Rectal smooth muscle tissue (tissue), 1 donor: ENCODE measurements around the gene EML4.
"Not testable (repeated sequence)": the region's sequence is repeated elsewhere in the genome, so short reads cannot be mapped to it uniquely, and the experiment has no call there.

ENCODE experiments used
- H3K27ac ChIP-seq: one replicate; pipeline ENCODE4 v1.7.0; 2013; ENCODE audit warnings: low read depth, low read length, inconsistent platforms
- H3K27me3 ChIP-seq: one replicate; pipeline ENCODE4 v1.7.0; 2013; ENCODE audit warnings: low read length; ENCODE audit not compliant: control insufficient read depth, insufficient read depth
- H3K36me3 ChIP-seq: one replicate; pipeline ENCODE4 v1.7.0; 2013; ENCODE audit warnings: low read length; ENCODE audit not compliant: control insufficient read depth, insufficient read depth
- H3K4me1 ChIP-seq: one replicate; pipeline ENCODE4 v1.7.0; 2013; ENCODE audit warnings: low read length; ENCODE audit not compliant: control insufficient read depth, insufficient read depth
- H3K4me3 ChIP-seq: one replicate; pipeline ENCODE4 v1.7.0; 2013; ENCODE audit warnings: low read length
- H3K9ac ChIP-seq: one replicate; pipeline ENCODE4 v1.7.0; 2013; ENCODE audit warnings: low read length

Gene EML4

DNA sequence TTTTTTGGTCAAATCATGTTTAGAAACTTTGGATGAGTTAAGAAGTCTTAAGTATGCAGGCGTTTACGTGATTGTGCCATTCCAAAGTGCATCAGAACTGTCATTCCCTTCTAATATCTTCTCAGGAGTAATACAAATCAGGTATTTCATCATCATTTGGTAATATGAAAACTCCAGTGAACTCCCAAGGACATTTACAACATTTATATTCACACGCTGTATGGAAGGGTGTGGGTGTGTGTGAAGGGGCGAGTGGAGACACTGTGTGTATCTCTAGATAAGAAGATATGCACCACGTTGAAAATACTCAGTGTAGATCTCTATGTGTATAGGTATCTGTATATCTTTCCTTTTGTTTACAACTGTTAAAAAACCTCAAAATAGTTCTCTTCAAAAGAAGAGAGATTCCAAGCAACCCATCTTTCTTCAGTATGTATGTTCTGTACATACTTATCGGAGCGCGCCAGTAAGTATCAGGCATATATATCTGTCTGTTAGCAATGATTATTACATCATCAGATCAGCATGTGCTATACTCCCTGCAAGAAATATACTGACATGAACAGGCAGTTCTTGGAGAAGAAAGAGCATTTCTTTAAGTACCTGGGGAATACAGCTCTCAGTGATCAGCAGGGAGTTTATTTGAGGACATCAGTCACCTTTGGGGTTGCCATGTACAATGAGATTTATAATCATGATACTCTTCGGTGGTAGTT, 162.6 kb downstream of the EML4 start:
- Histone ChIP-seq H3K27me3 (no peaks in the 10 kb centered on the region), H3K36me3 (peaks cover 16% of the 10 kb centered on the region), H3K4me3 (no peak overlapping the region), H3K27ac (no peak overlapping the region), H3K4me1 (no peaks in the 10 kb centered on the region), H3K9ac (no peak overlapping the region)

DNA sequence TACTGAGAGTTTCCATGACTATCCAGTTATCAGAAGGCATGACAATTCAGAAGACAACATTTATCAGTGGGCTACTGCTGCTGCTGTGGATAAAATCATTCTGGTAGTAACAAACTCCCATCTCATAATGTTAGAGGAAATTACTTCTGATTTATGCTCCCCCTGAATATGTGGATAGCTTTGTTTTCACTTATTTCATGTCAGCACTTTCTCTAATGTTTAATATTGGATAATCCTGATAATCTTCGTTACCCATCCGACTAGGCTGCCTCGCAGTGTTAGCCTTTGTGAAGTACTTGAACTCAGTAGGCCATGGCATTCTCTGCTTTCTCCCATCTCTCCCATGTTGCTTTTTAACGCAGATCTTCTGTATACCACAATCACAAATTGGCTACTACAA, 163.4 kb downstream of the EML4 start:
- peaks cover 16% of the 10 kb centered on the region for H3K36me3 ChIP-seq
- no peak overlapping the region for H3K27ac ChIP-seq
- H3K9ac ChIP-seq = no peak overlapping the region
- H3K4me3 ChIP-seq = no peak overlapping the region
- no peaks in the 10 kb centered on the region for H3K4me1 ChIP-seq
- H3K27me3 ChIP-seq = no peaks in the 10 kb centered on the region

DNA sequence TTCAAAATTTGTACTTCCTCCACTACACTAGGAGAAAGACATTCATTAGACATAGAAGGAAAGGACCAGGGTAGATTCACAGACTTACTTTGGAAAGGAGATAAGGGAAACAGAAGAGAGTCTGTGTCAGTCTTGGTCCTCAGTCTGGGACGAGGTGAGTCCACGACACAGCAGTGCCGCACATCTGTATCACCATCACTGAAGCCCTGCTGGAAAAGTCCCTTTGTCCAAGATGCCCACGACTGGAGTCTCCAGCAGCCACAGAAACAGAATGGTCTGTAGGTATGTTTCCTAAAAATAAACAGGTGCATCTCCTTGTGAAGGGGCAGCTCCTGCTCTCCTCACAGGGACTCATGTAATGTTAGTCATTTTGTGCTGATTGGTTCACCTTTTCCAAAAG, 164.4 kb downstream of the EML4 start:
- Histone ChIP-seq H3K36me3 (peaks cover 16% of the 10 kb centered on the region), H3K27me3 (no peaks in the 10 kb centered on the region), H3K4me3 (no peak overlapping the region), H3K4me1 (no peaks in the 10 kb centered on the region), H3K9ac (no peak overlapping the region), H3K27ac (no peak overlapping the region)

DNA sequence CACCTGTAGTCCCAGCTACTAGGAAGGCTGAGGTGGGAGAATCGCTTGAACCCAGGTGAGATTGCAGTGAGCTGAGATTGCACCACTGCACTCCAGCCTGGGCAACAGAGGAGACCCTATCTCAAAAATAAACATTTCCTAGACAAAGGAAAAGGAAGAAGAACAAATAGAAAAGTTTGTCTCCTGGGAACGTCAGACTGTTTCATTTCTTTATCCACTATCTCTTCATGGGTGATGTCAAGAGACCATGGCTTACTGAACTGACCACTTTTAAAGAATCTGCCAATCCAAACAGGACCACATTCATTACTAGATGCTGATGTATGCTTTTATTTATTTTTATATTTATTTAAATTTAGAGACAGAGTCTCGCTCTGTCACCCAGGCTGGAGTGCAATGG, 165.1 kb downstream of the EML4 start:
- Histone ChIP-seq H3K36me3 (peaks cover 16% of the 10 kb centered on the region), H3K27ac (no peak overlapping the region), H3K9ac (no peak overlapping the region), H3K4me3 (no peak overlapping the region), H3K27me3 (no peaks in the 10 kb centered on the region), H3K4me1 (no peaks in the 10 kb centered on the region)

DNA sequence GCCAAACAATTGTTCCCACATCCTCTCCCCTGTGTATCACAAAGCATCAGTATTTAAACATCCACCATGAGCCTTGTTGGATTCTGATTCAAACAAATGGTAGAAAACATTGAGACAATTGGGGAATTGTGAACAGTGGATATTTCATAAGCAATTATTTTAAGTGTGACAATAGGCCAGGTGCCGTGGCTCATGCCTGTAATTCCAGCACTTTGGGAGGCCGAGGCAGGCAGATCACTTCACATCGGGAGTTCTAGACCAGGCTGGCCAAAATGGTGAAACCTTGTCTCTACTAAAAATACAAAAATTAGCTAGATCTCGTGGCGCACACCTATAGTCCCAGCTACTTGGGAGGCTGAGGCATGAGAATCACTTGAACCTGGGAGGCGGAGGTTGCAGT, 165.7 kb downstream of the EML4 start:
- not testable (repeated sequence) for H3K27ac ChIP-seq, H3K4me3 ChIP-seq, H3K9ac ChIP-seq, H3K4me1 ChIP-seq, H3K27me3 ChIP-seq
- peaks cover 11% of the 10 kb centered on the region for H3K36me3 ChIP-seq

DNA sequence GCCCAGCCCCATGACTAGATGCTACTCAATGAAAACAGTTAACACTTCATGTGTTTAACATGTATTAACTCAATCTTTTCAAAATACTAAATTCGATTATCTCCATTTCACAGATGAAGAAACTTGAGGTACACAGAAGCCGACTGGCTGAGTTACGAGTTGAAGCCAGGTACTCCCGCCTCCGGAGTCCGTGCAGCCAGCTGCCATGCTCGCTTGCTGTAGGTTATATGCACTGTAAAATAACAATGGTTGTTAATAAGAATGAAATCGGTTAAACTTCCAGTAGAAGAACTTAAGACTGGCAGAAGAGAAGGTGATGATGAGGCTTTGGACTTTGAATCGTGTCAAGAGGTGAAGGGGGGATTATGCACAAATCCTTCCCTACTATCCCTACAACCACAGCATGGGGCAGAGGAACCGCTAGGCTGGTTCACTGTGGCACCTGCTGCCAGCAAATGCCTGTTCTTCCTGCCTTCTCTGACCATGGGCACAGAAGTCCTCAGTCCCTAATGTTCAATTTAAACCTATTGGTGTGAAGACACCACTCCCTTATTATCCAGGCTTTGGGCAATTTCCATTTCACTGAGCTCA, 166.5 kb downstream of the EML4 start:
- H3K9ac ChIP-seq = no peak overlapping the region
- peaks cover 8% of the 10 kb centered on the region for H3K36me3 ChIP-seq
- H3K4me1 ChIP-seq = no peaks in the 10 kb centered on the region
- no peak overlapping the region for H3K27ac ChIP-seq
- H3K27me3 ChIP-seq = no peaks in the 10 kb centered on the region
- H3K4me3 ChIP-seq = no peak overlapping the region

DNA sequence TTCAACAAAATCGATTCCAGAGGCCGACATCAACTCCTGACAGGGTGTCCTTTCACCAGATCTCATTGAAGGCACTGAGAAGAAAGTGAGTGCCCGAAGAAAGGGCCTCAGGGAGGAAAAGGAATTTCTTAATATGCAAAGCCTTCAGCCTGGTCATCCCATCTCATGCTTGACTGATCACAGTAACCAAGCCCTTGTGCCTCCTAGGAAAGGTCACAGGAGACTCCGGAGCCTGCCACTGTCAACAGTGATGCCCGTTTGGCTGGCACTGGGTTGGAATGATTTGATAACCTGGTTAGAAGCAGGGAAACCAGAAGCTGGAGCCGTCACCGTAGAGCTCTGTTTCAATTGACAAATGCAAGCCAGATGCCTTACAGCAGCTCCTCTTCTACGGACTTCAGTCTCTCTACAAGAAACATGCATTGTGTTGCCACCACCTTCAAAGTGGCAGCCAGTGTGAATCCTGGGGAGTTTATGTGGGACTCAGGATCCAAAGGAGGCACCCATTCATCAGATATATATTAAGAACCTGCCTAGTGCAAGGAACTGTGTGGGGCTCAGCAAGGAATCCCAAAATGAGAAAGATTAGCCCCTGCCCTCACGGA, 167.3 kb downstream of the EML4 start:
- no peak overlapping the region for H3K27ac ChIP-seq
- H3K4me1 ChIP-seq = no peaks in the 10 kb centered on the region
- H3K36me3 ChIP-seq = peaks cover 8% of the 10 kb centered on the region
- no peaks in the 10 kb centered on the region for H3K27me3 ChIP-seq
- H3K9ac ChIP-seq = no peak overlapping the region
- H3K4me3 ChIP-seq = no peak overlapping the region

DNA sequence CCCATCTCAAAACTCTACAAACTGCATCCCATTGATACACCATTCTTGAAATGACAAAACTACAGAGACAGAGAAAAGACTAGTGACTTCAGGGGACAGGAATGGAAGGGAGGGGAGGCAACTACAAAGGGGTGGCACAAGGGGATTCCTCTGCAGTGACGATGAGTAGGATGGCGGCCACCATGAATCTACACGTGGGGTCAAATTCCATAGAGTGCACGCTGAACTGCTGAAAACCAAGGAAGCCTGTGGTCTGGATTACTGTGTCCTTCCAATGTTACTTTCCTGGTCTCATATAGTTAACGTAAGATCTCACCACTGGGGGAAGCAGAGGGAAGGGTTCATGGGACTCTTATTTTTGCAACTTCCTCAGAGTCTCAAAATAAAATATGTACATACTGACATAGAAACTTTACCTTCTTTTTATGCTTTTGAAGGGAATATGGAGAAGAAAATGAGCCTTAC, 168.2 kb downstream of the EML4 start:
- Histone ChIP-seq H3K9ac (no peak overlapping the region), H3K4me3 (no peak overlapping the region), H3K4me1 (no peaks in the 10 kb centered on the region), H3K27ac (no peak overlapping the region), H3K27me3 (no peaks in the 10 kb centered on the region), H3K36me3 (peaks cover 8% of the 10 kb centered on the region)

DNA sequence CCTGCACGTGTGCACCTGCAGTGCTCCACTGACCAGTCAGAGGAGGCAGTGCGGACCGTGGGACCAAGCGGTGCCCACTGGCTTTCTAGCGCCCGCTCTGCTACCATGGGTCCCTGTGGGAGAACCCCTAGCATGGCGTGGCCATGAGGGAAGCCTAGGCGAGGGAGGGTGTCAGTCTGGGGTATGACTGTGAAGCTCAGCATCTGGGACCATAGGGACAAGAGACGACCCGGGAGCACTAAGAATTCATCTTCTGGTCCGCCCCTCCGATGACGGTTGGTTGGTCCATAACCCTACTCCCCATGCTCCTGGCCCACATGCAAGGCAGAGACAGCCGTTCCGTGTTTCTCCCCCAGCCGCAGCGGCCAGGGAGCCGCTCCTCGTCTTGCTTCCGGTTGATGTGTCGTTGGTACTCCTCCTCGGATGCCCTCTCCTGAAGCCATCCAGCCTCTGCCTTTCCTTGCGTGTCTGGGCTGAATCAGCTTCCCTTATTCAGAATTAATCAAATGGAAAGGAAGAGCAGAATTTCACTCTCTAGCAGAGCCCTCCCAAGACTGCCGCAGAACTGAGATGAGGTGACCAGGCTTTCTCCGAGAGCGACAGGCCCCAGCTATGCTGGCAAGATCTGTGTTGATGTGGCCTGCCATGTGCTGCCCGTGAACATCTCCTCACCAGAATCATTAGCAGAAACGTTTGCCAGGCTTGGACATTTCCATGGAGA, 168.9 kb downstream of the EML4 start:
- peaks cover 8% of the 10 kb centered on the region for H3K36me3 ChIP-seq
- no peaks in the 10 kb centered on the region for H3K4me1 ChIP-seq
- no peak overlapping the region for H3K27ac ChIP-seq

DNA sequence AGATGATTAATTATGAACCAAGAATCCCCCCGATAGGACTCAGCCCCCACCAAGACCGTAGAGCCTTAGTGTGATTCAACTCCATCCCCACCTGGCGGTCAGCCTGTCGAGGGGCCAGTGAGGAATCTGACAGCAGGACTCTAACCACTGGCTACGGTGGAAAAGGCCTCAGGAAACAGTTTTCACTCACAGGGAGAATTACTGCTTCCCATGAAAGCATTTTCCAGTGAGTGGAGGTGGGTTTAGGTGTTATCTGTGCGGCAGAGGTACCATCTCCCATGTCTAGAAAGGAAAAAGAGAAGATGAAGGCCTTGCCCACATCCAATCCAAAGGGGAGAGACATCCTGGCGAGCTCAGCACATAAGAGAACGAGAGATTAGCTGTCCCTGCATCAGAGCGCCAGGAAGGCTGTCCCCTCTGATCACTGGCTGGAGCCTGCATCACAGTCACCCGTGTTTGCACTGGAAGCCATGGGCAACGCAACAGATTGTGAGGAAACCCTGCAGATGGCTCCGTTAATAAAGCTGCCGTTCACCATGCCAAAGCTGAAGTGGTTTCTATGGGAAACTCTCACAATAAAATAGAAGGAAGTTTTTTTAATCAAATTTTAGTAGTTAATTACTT, 169.5 kb downstream of the EML4 start:
- H3K4me1 ChIP-seq = no peaks in the 10 kb centered on the region
- no peak overlapping the region for H3K27ac ChIP-seq
- H3K36me3 ChIP-seq = peaks cover 3% of the 10 kb centered on the region
- no peak overlapping the region for H3K9ac ChIP-seq
- H3K27me3 ChIP-seq = no peaks in the 10 kb centered on the region
- no peak overlapping the region for H3K4me3 ChIP-seq

More for the DNA sequence above, 168.9 kb downstream of the EML4 start:
- Histone ChIP-seq H3K9ac (no peak overlapping the region), H3K4me3 (no peak overlapping the region), H3K27me3 (no peaks in the 10 kb centered on the region)

DNA sequence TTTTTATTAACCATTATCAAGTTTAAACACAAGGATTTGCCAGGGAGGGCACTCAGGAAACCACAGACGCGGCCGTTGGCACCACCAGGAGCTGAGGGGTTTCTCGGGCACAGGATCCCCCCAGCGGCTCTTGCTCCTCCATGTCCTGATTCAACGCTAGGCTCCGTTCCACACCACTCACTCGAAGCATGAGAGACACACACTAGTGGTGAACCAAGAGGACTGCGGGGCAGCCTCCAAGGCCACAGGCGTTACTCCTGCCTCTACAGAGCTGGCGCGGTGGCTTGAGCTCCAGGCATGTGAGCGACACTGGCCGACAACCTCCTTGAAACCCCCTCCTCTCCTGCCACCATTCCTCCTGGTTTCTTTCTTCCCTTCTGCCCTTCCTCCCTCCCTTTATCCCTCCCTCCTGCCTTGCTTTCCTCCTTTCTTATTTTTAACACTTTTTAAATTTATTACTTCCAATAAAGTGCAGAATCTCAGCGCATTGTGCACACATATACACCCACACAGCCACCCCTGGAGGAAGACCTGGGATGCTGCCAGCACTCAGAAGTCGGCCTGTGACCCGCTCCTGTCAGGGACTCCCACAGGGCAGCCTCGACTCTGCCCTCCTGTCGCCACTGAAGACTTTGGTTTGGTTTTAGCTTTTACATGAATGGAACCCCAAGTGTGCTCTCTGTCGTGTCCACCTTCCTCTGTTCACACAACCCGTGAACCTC, 170.2 kb downstream of the EML4 start:
- Histone ChIP-seq H3K4me3 (no peak overlapping the region), H3K27me3 (no peaks in the 10 kb centered on the region), H3K9ac (no peak overlapping the region), H3K27ac (no peak overlapping the region), H3K36me3 (no peaks in the 10 kb centered on the region), H3K4me1 (no peaks in the 10 kb centered on the region)
